GM21786 (cell line): ENCODE data around the gene RHOV.

Experiments
- ATAC-seq: cut with Tn5 transposase; IDR thresholded peaks from one replicate; pipeline ENCODE4 v1.9.1; 2021; ENCODE audit not compliant: unreplicated experiment

Gene RHOV

GRCh38 chr15:40904552-40905201, 30.6 kb upstream of the RHOV start:
- no peak for ATAC-seq

GRCh38 chr15:40902605-40903561, 28.8 kb upstream of the RHOV start:
- no peak for ATAC-seq

- no peak for ATAC-seq
Measured at GRCh38 chr15:40901053-40901443, 27.0 kb upstream of the RHOV start.

- ATAC-seq = no peak
Measured at GRCh38 chr15:40900256-40901052, 26.4 kb upstream of the RHOV start.

- ATAC-seq = no peak
Measured at GRCh38 chr15:40899536-40900207, 25.6 kb upstream of the RHOV start.

- peak; percentile 12 for ATAC-seq
Measured at GRCh38 chr15:40894681-40895448, 20.8 kb upstream of the RHOV start.

- ATAC-seq = peak; percentile 82
Measured at GRCh38 chr15:40893733-40894680, 20.0 kb upstream of the RHOV start, which contains the start of gene VPS18. Gene VPS18 (plus strand): TSS chr15:40894450. CDS start chr15:40894769, 319 bp downstream.

GRCh38 chr15:40893019-40893670, 19.1 kb upstream of the RHOV start:
- ATAC-seq = no peak

- ATAC-seq = no peak
Measured at GRCh38 chr15:40892447-40893012, 18.5 kb upstream of the RHOV start.

GRCh38 chr15:40891810-40892446, 17.9 kb upstream of the RHOV start:
- ATAC-seq = no peak

- ATAC-seq = no peak
Measured at GRCh38 chr15:40891138-40891537, 17.1 kb upstream of the RHOV start.

- ATAC-seq = no peak
Measured at GRCh38 chr15:40889112-40889511, 15.1 kb upstream of the RHOV start.

GRCh38 chr15:40886586-40886985, 12.6 kb upstream of the RHOV start:
- no peak for ATAC-seq

GRCh38 chr15:40881351-40881750, 7.3 kb upstream of the RHOV start:
- no peak for ATAC-seq

GRCh38 chr15:40879609-40880008, 5.6 kb upstream of the RHOV start:
- no peak for ATAC-seq

- ATAC-seq = peak; percentile 64
Measured at GRCh38 chr15:40878785-40879184, 4.8 kb upstream of the RHOV start.

GRCh38 chr15:40877694-40878093, 3.7 kb upstream of the RHOV start:
- ATAC-seq = no peak
